Neural cell (in vitro differentiated cells): ENCODE measurements around the gene TNIP2. TPM values are rescaled to one million over a fixed set of nuclear protein-coding genes. Genes with fewer than 3 reads are reported as not detected.

Experiments used
- H2AFZ ChIP-seq: fragments of 200-600, 300-800 bp; sonication (generic), shearing (Covaris generic); 2 replicates; pipeline ENCODE4 v1.6.0; 2014; ENCODE audit warnings: low read depth, mild to moderate bottlenecking, antibody characterized with exemption, low read length, moderate library complexity
- H3F3A ChIP-seq: fragments of 200-600 bp; shearing (Covaris generic); 2 replicates; pipeline ENCODE4 v1.6.1; 2016; ENCODE audit warnings: mild to moderate bottlenecking, moderate library complexity, mixed read lengths, antibody characterized with exemption, low read length; ENCODE audit not compliant: insufficient read depth, poor library complexity, severe bottlenecking
- H3K27ac ChIP-seq: fragments of 200-600, 300-800 bp; sonication (generic), shearing (Covaris generic); 2 replicates; pipeline ENCODE4 v1.5.1; 2014; ENCODE audit warnings: mild to moderate bottlenecking, low read length, moderate library complexity
- H3K27me3 ChIP-seq: fragments of 300-800, 200-600 bp; sonication (generic), shearing (Covaris generic); 2 replicates; pipeline ENCODE4 v1.6.0; 2014; ENCODE audit warnings: mild to moderate bottlenecking, low read depth, low read length, moderate library complexity; ENCODE audit not compliant: insufficient read depth
- H3K36me3 ChIP-seq: fragments of 300-800, 200-600 bp; sonication (generic), shearing (Covaris generic); 2 replicates; pipeline ENCODE4 v1.5.1; 2014; ENCODE audit warnings: mild to moderate bottlenecking, antibody characterized with exemption, low read length, moderate library complexity; ENCODE audit not compliant: insufficient read depth
- H3K4me2 ChIP-seq: fragments of 300-800, 200-600 bp; sonication (generic), shearing (Covaris generic); 2 replicates; pipeline ENCODE4 v1.6.0; 2014; ENCODE audit warnings: mild to moderate bottlenecking, low read length
- H3K4me3 ChIP-seq: fragments of 300-800, 200-600 bp; sonication (generic), shearing (Covaris generic); 2 replicates; pipeline ENCODE4 v1.5.1; 2014; ENCODE audit warnings: mild to moderate bottlenecking, low read length, moderate library complexity
- H3K79me2 ChIP-seq: fragments of 200-600 bp; shearing (Covaris generic); replicated peaks from 2 replicates; pipeline ENCODE4 v1.6.0; 2014; ENCODE audit warnings: mild to moderate bottlenecking, low read length, moderate library complexity; ENCODE audit not compliant: insufficient read depth
- H3K9ac ChIP-seq: fragments of 300-800, 200-600 bp; sonication (generic), shearing (Covaris generic); 2 replicates; pipeline ENCODE4 v1.6.1; 2016; ENCODE audit warnings: mild to moderate bottlenecking, low read length, mixed read lengths
- H3K9me2 ChIP-seq: fragments of 200-600 bp; shearing (Covaris generic); 2 replicates; pipeline ENCODE4 v1.6.1; 2016; ENCODE audit warnings: mild to moderate bottlenecking, low read length, mixed read lengths; ENCODE audit not compliant: insufficient read depth
- H3K9me3 ChIP-seq: fragments of 200-600, 300-800 bp; sonication (generic), shearing (Covaris generic); 2 replicates; pipeline ENCODE4 v1.6.1; 2016; ENCODE audit warnings: mild to moderate bottlenecking, mixed run types, low read length, moderate library complexity, mixed read lengths
- H4K20me1 ChIP-seq: fragments of 200-600 bp; shearing (Covaris generic); 2 replicates; pipeline ENCODE4 v1.6.1; 2016; ENCODE audit warnings: mild to moderate bottlenecking, mixed run types; ENCODE audit not compliant: insufficient read depth
- EP300 ChIP-seq: fragments of 450-650 bp; conservative IDR thresholded peaks from 2 replicates; pipeline ENCODE4 v1.6.1; 2014; ENCODE audit warnings: antibody characterized with exemption, mild to moderate bottlenecking, moderate library complexity; ENCODE audit not compliant: poor library complexity, severe bottlenecking
- EZH2 ChIP-seq: fragments of 200-600, 300-800 bp; shearing (Covaris generic), sonication (generic); IDR thresholded peaks from 2 replicates; pipeline ENCODE4 v1.6.1; 2014; ENCODE audit warnings: antibody characterized with exemption, low read length, borderline replicate concordance, mild to moderate bottlenecking; ENCODE audit not compliant: insufficient read depth, poor library complexity, severe bottlenecking
- MXI1 ChIP-seq: fragments of 450-650 bp; conservative IDR thresholded peaks from 2 replicates; pipeline ENCODE4 v1.6.1; 2014; ENCODE audit warnings: antibody characterized with exemption, mild to moderate bottlenecking; ENCODE audit not compliant: poor library complexity, severe bottlenecking
- POLR2AphosphoS5 ChIP-seq: IDR thresholded peaks from 2 replicates; pipeline ENCODE4 v1.6.1; 2012
- RAD21 ChIP-seq: fragments of 450-650 bp; conservative IDR thresholded peaks from 2 replicates; pipeline ENCODE4 v1.6.1; 2014; ENCODE audit warnings: antibody characterized with exemption, mild to moderate bottlenecking, moderate library complexity
- SMC3 ChIP-seq: fragments of 450-650 bp; conservative IDR thresholded peaks from 2 replicates; pipeline ENCODE4 v1.6.1; 2014; ENCODE audit warnings: antibody characterized with exemption, mild to moderate bottlenecking, moderate library complexity; ENCODE audit not compliant: poor library complexity
- TAF1 ChIP-seq: IDR thresholded peaks from 2 replicates; pipeline ENCODE4 v1.6.1; 2012; ENCODE audit warnings: low read depth
- polyA plus RNA-seq: library from polyadenylated mRNA; depleted of rRNA; stranded (reverse); fragments of >200 nt; gene quantifications from 2 replicates; pipeline ENCODE4 v1.2.3, GENCODE V29; 2014
- TF ChIP-seq, protein P1 (sequence below): IDR thresholded peaks from 2 replicates; pipeline ENCODE4 v1.6.1; 2012; ENCODE audit warnings: borderline replicate concordance
- TF ChIP-seq, protein P2 (sequence below): fragments of 450-650 bp; IDR thresholded peaks from 2 replicates; pipeline ENCODE4 v1.5.1; 2014; ENCODE audit warnings: antibody characterized with exemption, mild to moderate bottlenecking, moderate library complexity; ENCODE audit not compliant: poor library complexity, severe bottlenecking

Gene TNIP2
- polyA plus RNA-seq, 1 donor from 2014 or later, result 13.0 TPM

DNA sequence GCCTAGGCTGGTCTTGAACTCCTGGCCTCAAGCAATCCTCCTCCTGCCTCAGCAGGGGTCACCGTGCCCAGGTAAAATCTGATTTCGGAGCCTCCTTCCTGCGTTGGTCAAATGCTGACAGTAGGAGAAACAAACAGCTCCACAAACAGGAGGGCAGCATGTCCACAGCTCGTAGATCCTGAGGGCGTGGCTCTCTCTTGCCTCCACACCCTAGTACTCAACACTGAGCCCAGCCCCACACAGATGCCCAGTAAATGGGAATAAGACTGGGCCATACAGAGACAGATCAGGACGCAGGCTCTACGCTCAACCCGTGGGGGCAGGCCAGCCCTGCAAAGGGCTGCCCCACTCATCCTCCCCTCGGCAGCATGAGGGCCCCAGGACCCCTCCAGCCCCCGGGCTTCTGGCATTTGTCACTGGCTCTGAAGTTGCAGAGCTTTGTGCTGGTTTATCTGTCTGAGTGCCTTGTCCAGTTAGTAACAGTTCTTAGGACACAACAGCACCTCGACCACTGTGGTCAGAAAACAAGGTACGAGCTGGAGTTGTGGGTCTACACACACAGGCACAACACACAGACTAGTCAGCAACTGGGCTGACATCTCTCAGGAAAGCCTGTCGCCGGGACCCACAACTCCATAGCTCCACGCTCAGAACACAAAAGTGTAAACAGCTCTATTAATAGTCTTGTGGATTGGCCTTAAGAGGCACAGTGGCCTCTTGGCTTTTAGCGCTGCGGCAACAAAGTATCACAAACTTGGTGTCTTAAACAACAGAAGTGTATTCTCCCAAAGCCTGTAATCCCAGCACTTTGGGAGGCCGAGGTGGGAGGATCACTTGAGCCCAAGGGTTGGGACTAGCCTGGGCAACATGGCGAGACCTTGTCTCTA, 5.2 kb downstream of the TNIP2 start:
- Histone ChIP-seq H3K4me3 (no peak overlapping the region), H3K9ac (no peak overlapping the region), H3K79me2 (no peaks in the 10 kb centered on the region), H4K20me1 (no peaks in the 10 kb centered on the region), H2AFZ (no peak overlapping the region), H3K27ac (no peak overlapping the region), H3K36me3 (no peaks in the 10 kb centered on the region), H3K9me3 (no peaks in the 10 kb centered on the region), H3K27me3 (no peaks in the 10 kb centered on the region), H3K4me2 (no peak overlapping the region), H3F3A (no peaks in the 10 kb centered on the region), H3K9me2 (no peaks in the 10 kb centered on the region)
- TF ChIP-seq SMC3 (no peak), EZH2 (no peak), POLR2AphosphoS5 (no peak), EP300 (no peak), MXI1 (no peak), RAD21 (no peak), TAF1 (no peak)
- TF ChIP-seq, protein P1, sequence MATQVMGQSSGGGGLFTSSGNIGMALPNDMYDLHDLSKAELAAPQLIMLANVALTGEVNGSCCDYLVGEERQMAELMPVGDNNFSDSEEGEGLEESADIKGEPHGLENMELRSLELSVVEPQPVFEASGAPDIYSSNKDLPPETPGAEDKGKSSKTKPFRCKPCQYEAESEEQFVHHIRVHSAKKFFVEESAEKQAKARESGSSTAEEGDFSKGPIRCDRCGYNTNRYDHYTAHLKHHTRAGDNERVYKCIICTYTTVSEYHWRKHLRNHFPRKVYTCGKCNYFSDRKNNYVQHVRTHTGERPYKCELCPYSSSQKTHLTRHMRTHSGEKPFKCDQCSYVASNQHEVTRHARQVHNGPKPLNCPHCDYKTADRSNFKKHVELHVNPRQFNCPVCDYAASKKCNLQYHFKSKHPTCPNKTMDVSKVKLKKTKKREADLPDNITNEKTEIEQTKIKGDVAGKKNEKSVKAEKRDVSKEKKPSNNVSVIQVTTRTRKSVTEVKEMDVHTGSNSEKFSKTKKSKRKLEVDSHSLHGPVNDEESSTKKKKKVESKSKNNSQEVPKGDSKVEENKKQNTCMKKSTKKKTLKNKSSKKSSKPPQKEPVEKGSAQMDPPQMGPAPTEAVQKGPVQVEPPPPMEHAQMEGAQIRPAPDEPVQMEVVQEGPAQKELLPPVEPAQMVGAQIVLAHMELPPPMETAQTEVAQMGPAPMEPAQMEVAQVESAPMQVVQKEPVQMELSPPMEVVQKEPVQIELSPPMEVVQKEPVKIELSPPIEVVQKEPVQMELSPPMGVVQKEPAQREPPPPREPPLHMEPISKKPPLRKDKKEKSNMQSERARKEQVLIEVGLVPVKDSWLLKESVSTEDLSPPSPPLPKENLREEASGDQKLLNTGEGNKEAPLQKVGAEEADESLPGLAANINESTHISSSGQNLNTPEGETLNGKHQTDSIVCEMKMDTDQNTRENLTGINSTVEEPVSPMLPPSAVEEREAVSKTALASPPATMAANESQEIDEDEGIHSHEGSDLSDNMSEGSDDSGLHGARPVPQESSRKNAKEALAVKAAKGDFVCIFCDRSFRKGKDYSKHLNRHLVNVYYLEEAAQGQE, result no peak
- TF ChIP-seq, protein P2, sequence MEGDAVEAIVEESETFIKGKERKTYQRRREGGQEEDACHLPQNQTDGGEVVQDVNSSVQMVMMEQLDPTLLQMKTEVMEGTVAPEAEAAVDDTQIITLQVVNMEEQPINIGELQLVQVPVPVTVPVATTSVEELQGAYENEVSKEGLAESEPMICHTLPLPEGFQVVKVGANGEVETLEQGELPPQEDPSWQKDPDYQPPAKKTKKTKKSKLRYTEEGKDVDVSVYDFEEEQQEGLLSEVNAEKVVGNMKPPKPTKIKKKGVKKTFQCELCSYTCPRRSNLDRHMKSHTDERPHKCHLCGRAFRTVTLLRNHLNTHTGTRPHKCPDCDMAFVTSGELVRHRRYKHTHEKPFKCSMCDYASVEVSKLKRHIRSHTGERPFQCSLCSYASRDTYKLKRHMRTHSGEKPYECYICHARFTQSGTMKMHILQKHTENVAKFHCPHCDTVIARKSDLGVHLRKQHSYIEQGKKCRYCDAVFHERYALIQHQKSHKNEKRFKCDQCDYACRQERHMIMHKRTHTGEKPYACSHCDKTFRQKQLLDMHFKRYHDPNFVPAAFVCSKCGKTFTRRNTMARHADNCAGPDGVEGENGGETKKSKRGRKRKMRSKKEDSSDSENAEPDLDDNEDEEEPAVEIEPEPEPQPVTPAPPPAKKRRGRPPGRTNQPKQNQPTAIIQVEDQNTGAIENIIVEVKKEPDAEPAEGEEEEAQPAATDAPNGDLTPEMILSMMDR, result no peak

GRCh38 chr4:2746891-2747695, 9.0 kb downstream of the TNIP2 start:
- Histone ChIP-seq H4K20me1 (no peaks in the 10 kb centered on the region), H3K27ac (no peak overlapping the region), H3K4me3 (no peak overlapping the region), H3K4me2 (no peak overlapping the region), H3K9me3 (no peaks in the 10 kb centered on the region), H3F3A (no peaks in the 10 kb centered on the region), H3K27me3 (no peaks in the 10 kb centered on the region), H3K9ac (no peak overlapping the region), H3K79me2 (no peaks in the 10 kb centered on the region), H3K9me2 (no peaks in the 10 kb centered on the region), H2AFZ (no peak overlapping the region), H3K36me3 (no peaks in the 10 kb centered on the region)
- TF ChIP-seq RAD21, result no peak
- TF ChIP-seq, protein P1, result no peak
- TF ChIP-seq EP300, result no peak
- no peak for TF ChIP-seq EZH2
- TF ChIP-seq, protein P2, result no peak
- no peak for TF ChIP-seq POLR2AphosphoS5
- TF ChIP-seq TAF1, result no peak
- TF ChIP-seq MXI1, result no peak
- TF ChIP-seq SMC3, result no peak
